Panc1 (cell line): ENCODE results near the gene UTRN. TPM values are rescaled to one million over a fixed set of nuclear protein-coding genes. Genes with fewer than 3 reads are reported as not detected.

Experiments used
- ATAC-seq: fragments of 200-7000 bp; cut with Tn5 transposase; 2 replicates; pipeline ENCODE4 v1.9.1; 2020; ENCODE audit warnings: mild to moderate bottlenecking, moderate library complexity
- BruUV-seq: library from RNA; stranded (reverse); fragments of 400-500 nt; replicated peaks from 2 replicates; lab custom pipeline; 2021; lab: Mats Ljungman, UMichigan
- CTCF ChIA-PET: fragments of 300-600 bp; sonication (Branson Sonifier 250); formaldehyde crosslinking; loops from one replicate; lab custom pipeline; 2022; ENCODE audit warnings: antibody characterized with exemption; lab: Charles Lee
- POLR2A ChIA-PET: fragments of 300-600 bp; sonication (Branson Sonifier 250); formaldehyde crosslinking; loops from one replicate; lab custom pipeline; 2022; ENCODE audit warnings: antibody characterized with exemption; lab: Charles Lee
- DNase-seq: peaks from one replicate; pipeline ENCODE4 v3.0.0-alpha.2; 2010; ENCODE audit warnings: low read depth, low spot score
- H3K27ac ChIP-seq: 2 replicates; pipeline ENCODE4 v1.5.1; 2011; ENCODE audit warnings: mild to moderate bottlenecking, low read length, inconsistent platforms
- H3K27me3 ChIP-seq: fragments of 200-500 bp; sonication (Bioruptor generic); 2 replicates; pipeline ENCODE4 v1.6.0; 2014; ENCODE audit warnings: low read length, inconsistent platforms; ENCODE audit not compliant: control insufficient read depth, insufficient read depth
- H3K36me3 ChIP-seq: fragments of 200-500 bp; sonication (Bioruptor generic); 2 replicates; pipeline ENCODE4 v1.5.1; 2014; ENCODE audit warnings: inconsistent platforms, mild to moderate bottlenecking, low read length, moderate library complexity; ENCODE audit not compliant: control insufficient read depth, insufficient read depth
- H3K4me1 ChIP-seq: 2 replicates; pipeline ENCODE4 v1.5.1; 2011; ENCODE audit warnings: inconsistent platforms, mild to moderate bottlenecking, low read length, moderate library complexity; ENCODE audit not compliant: control insufficient read depth, insufficient read depth
- H3K4me3 ChIP-seq, 2 experiments: 2 replicates each; pipeline ENCODE4 v1.5.1; 2011 to 2012; ENCODE audit warnings: low read depth in 2 of 2, low read length in 2 of 2, mild to moderate bottlenecking in 2 of 2, inconsistent platforms in 1 of 2, moderate library complexity in 1 of 2
- H3K9me3 ChIP-seq: fragments of 200-500 bp; sonication (Bioruptor generic); 2 replicates; pipeline ENCODE4 v1.5.1; 2014; ENCODE audit warnings: low read depth, mild to moderate bottlenecking, inconsistent platforms, low read length, moderate library complexity; ENCODE audit not compliant: control insufficient read depth, insufficient read depth
- POLR2AphosphoS5 ChIP-seq: IDR thresholded peaks from 2 replicates; pipeline ENCODE4 v1.6.1; 2012; ENCODE audit warnings: mild to moderate bottlenecking, low read depth, low read length, moderate library complexity
- SIN3A ChIP-seq: IDR thresholded peaks from 2 replicates; pipeline ENCODE4 v1.6.1; 2012; ENCODE audit warnings: low read depth, mild to moderate bottlenecking, low read length, moderate library complexity, borderline replicate concordance; ENCODE audit not compliant: insufficient read depth
- TCF7L2 ChIP-seq: IDR thresholded peaks from 2 replicates; pipeline ENCODE4 v1.6.1; 2011; ENCODE audit warnings: mild to moderate bottlenecking, low read depth, low read length, inconsistent platforms
- in situ Hi-C: cut with HindIII; loops from 2 replicates; pipeline ENCODE4 v1.10.0; 2016; ENCODE audit warnings: low sequenced_read_pairs, low pct_unique_long_range_greater_than_20kb
- intact Hi-C: fragments of 100-400 bp; cut with micrococcal nuclease; formaldehyde crosslinking; loops from one replicate; pipeline ENCODE4 v1.10.0; 2022; ENCODE audit not compliant: unreplicated experiment
- total RNA-seq: library from RNA; stranded (reverse); gene quantifications from one replicate; pipeline ENCODE4 v1.2.1, GENCODE V29; 2021; ENCODE audit not compliant: unreplicated experiment
- TF ChIP-seq, protein P1 (sequence below), 2 experiments: IDR thresholded peaks; 2 replicates each; pipeline ENCODE4 v1.6.1; 2011 to 2012; ENCODE audit warnings: low read depth in 2 of 2, control low read depth in 1 of 2, low read length in 1 of 2, mild to moderate bottlenecking in 1 of 2, moderate library complexity in 1 of 2; ENCODE audit not compliant: insufficient read depth in 1 of 2
- TF ChIP-seq, protein P2 (sequence below): fragments of 450-650 bp; IDR thresholded peaks from 2 replicates; pipeline ENCODE4 v1.5.1; 2017; ENCODE audit warnings: mild to moderate bottlenecking

The UTRN gene
- total RNA-seq, 1 experiment from 2014 or later: 122 TPM

DNA sequence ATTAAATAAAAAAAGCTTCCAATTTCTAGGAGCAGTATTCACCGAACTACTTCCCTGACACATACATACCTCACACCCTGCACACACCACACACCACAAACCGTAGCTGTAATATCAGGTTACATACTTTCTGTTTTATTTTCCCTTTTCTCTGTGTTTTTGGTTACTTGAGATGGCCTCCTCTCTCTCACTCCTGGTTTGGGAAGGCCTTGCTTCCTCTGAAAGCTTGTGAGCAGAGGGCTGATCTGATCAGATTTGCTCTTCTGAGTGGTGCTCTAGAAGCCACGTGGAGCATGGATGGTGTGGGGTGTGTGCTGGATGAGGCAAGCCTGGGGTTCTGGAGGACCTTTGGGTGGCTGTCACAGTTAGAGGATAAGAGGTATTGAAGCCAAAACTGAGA is 20.9 kb downstream of the UTRN start:
- DNase-seq (no peak), ATAC-seq (no peak)
- BruUV-seq: no TSS peak
- CTCF ChIA-PET: no interaction called here
- intact Hi-C loops (no loop called here), in situ Hi-C loops (no loop called here)
- no peak overlapping the region for H3K4me3 ChIP-seq
- TF ChIP-seq, protein P1, sequence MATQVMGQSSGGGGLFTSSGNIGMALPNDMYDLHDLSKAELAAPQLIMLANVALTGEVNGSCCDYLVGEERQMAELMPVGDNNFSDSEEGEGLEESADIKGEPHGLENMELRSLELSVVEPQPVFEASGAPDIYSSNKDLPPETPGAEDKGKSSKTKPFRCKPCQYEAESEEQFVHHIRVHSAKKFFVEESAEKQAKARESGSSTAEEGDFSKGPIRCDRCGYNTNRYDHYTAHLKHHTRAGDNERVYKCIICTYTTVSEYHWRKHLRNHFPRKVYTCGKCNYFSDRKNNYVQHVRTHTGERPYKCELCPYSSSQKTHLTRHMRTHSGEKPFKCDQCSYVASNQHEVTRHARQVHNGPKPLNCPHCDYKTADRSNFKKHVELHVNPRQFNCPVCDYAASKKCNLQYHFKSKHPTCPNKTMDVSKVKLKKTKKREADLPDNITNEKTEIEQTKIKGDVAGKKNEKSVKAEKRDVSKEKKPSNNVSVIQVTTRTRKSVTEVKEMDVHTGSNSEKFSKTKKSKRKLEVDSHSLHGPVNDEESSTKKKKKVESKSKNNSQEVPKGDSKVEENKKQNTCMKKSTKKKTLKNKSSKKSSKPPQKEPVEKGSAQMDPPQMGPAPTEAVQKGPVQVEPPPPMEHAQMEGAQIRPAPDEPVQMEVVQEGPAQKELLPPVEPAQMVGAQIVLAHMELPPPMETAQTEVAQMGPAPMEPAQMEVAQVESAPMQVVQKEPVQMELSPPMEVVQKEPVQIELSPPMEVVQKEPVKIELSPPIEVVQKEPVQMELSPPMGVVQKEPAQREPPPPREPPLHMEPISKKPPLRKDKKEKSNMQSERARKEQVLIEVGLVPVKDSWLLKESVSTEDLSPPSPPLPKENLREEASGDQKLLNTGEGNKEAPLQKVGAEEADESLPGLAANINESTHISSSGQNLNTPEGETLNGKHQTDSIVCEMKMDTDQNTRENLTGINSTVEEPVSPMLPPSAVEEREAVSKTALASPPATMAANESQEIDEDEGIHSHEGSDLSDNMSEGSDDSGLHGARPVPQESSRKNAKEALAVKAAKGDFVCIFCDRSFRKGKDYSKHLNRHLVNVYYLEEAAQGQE (IDR thresholded peaks at IDR 0.05; ENCODE audit: insufficient read depth in 1 of 2, low read depth in 2 of 2, low read length in 1 of 2): no peak
- TF ChIP-seq, protein P2, sequence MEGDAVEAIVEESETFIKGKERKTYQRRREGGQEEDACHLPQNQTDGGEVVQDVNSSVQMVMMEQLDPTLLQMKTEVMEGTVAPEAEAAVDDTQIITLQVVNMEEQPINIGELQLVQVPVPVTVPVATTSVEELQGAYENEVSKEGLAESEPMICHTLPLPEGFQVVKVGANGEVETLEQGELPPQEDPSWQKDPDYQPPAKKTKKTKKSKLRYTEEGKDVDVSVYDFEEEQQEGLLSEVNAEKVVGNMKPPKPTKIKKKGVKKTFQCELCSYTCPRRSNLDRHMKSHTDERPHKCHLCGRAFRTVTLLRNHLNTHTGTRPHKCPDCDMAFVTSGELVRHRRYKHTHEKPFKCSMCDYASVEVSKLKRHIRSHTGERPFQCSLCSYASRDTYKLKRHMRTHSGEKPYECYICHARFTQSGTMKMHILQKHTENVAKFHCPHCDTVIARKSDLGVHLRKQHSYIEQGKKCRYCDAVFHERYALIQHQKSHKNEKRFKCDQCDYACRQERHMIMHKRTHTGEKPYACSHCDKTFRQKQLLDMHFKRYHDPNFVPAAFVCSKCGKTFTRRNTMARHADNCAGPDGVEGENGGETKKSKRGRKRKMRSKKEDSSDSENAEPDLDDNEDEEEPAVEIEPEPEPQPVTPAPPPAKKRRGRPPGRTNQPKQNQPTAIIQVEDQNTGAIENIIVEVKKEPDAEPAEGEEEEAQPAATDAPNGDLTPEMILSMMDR: no peak
- TF ChIP-seq TCF7L2 (no peak), SIN3A (no peak), POLR2AphosphoS5 (no peak)
- no peaks in the 10 kb centered on the region for H3K4me1 ChIP-seq
- POLR2A ChIA-PET: no interaction called here
- H3K27ac ChIP-seq: no peak overlapping the region
- H3K27me3 ChIP-seq: no peaks in the 10 kb centered on the region
- H3K9me3 ChIP-seq: no peaks in the 10 kb centered on the region
- H3K36me3 ChIP-seq: no peaks in the 10 kb centered on the region

DNA sequence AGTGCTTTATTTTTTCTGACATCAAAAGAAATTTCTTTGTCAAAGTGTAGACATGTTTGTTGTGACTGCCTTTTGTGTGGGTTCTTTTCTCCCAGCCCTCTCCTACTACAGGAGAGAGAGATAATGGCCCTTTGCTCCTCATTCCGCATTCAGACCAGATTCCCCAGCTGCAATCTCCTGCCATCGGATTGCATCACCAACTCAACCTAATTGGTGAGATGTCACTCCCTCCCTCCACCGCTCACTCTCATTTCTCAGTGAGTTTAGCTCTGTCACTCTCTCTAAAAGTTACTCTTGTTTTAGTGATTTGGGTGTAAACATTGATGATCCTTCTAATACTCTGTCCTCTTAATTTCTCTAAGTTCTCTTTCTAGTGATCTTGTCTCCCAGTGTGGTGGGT is 22.7 kb downstream of the UTRN start:
- TF ChIP-seq, protein P1 (IDR thresholded peaks at IDR 0.05; ENCODE audit: insufficient read depth in 1 of 2, low read depth in 2 of 2, low read length in 1 of 2): no peak
- TF ChIP-seq TCF7L2: no peak
- TF ChIP-seq POLR2AphosphoS5: no peak
- no peak for TF ChIP-seq SIN3A
- TF ChIP-seq, protein P2: no peak
- in situ Hi-C loops (no loop called here), intact Hi-C loops (no loop called here)
- no peak for DNase-seq
- Histone ChIP-seq H3K27me3 (no peaks in the 10 kb centered on the region), H3K27ac (no peak overlapping the region), H3K9me3 (no peaks in the 10 kb centered on the region), H3K4me1 (no peaks in the 10 kb centered on the region), H3K4me3 (no peak overlapping the region), H3K36me3 (no peaks in the 10 kb centered on the region)
- CTCF ChIA-PET: no interaction called here
- no peak for ATAC-seq
- POLR2A ChIA-PET: no interaction called here
- no TSS peak for BruUV-seq
